Lower leg skin (tissue), 4 donors: Measurements from ENCODE around the gene EIF4G2. TPM values are rescaled to one million over a fixed set of nuclear protein-coding genes. Genes with fewer than 3 reads are reported as not detected.
A peak's percentile ranks its signal among the peaks of the same experiment; 100 is the strongest.

Experiments
- DNase-seq, 2 donors: peaks; one replicate each; pipeline ENCODE4 v3.0.0-alpha.2; 2019; ENCODE audit warnings: low spot score in 2 of 2
- H3K4me3 ChIP-seq: fragments of 200-600 bp; sonication (generic); 2 replicates; pipeline ENCODE4 v1.5.1; 2017; ENCODE audit warnings: mild to moderate bottlenecking, low read depth; ENCODE audit not compliant: poor library complexity, severe bottlenecking
- CTCF ChIP-seq, 3 donors: fragments of 450-650 bp; IDR thresholded peaks; one replicate each; pipeline ENCODE4 v1.5.1; 2016; ENCODE audit warnings: antibody characterized with exemption in 3 of 3, mild to moderate bottlenecking in 3 of 3, moderate library complexity in 2 of 3
- POLR2A ChIP-seq, 2 donors: fragments of 450-650 bp; IDR thresholded peaks; one replicate each; pipeline ENCODE4 v1.6.1; 2016 to 2017; ENCODE audit warnings: antibody characterized with exemption in 2 of 2, mild to moderate bottlenecking in 1 of 2, moderate library complexity in 1 of 2
- WGBS, 2 donors: methylation state at CpG; one replicate each; pipeline ENCODE4 v1.1.5; 2018; 5-methylcytosine and 5-hydroxymethylcytosine counted together
- intact Hi-C: fragments of 100-400 bp; cut with DNase I; formaldehyde crosslinking; loops from one replicate; pipeline ENCODE4 v1.15.0; 2023; ENCODE audit warnings: low total_unique reads
- total RNA-seq, 4 donors: library from RNA; depleted of rRNA; stranded (reverse); fragments of >200 nt; gene quantifications; one replicate each; pipeline ENCODE4 v1.1.0, GENCODE V29; 2016

The EIF4G2 gene
- total RNA-seq, 4 donors from 2014 or later = 380 to 450 (median 415) TPM

- 91 to 95% methylated on average over 1 of the region's 1 CpG for WGBS, 2 donors
- no peak overlapping the region for H3K4me3 ChIP-seq
- TF ChIP-seq POLR2A (IDR thresholded peaks at IDR 0.05) (no peak), CTCF (IDR thresholded peaks at IDR 0.05) (no peak)
- intact Hi-C loops = no loop called here
- DNase-seq = no peak
Measured at GRCh38 chr11:10818594-10818993, 9.9 kb upstream of the EIF4G2 start.

- TF ChIP-seq POLR2A (IDR thresholded peaks at IDR 0.05) (no peak), CTCF (IDR thresholded peaks at IDR 0.05) (no peak)
- no peak for DNase-seq
- no peak overlapping the region for H3K4me3 ChIP-seq
- intact Hi-C loops = no loop called here
Measured at GRCh38 chr11:10813945-10814344, 5.2 kb upstream of the EIF4G2 start.

GRCh38 chr11:10809373-10810160 is 841 bp upstream of the EIF4G2 start:
- intact Hi-C loops = no loop called here
- TF ChIP-seq CTCF (IDR thresholded peaks at IDR 0.05) = no peak
- no peak for TF ChIP-seq POLR2A (IDR thresholded peaks at IDR 0.05)
- WGBS, 2 donors = 2% methylated on average over 29 of the region's 29 CpGs
- H3K4me3 ChIP-seq = peak overlapping the region; percentile 48
- peak; percentile 35 to 90 for DNase-seq

GRCh38 chr11:10808235-10808552 is 532 bp downstream of the EIF4G2 start:
- H3K4me3 ChIP-seq = peak overlapping the region; percentile 97
- 0 to 1% methylated on average over 25 to 30 of the region's 36 CpGs for WGBS, 2 donors
- intact Hi-C loops = loop anchor here (1.0 kb wide), 1 partner anchor 49 kb away; no protein-coding TSS in a partner anchor
- DNase-seq = no peak
- no peak for TF ChIP-seq CTCF (IDR thresholded peaks at IDR 0.05)
- no peak for TF ChIP-seq POLR2A (IDR thresholded peaks at IDR 0.05)

- intact Hi-C loops = loop anchor here (1.0 kb wide), 1 partner anchor 50 kb away; no protein-coding TSS in a partner anchor
- DNase-seq = peak; percentile 59 to 94
- H3K4me3 ChIP-seq = peak overlapping the region; percentile 97
- WGBS, 2 donors = 1% methylated on average over 25 to 38 of the region's 39 CpGs
- TF ChIP-seq POLR2A (IDR thresholded peaks at IDR 0.05) (no peak), CTCF (IDR thresholded peaks at IDR 0.05) (no peak)
Measured at GRCh38 chr11:10807493-10808234, 1.1 kb downstream of the EIF4G2 start.
